ENCODE measurements around the gene WWOX. TPM values are rescaled to one million over a fixed set of nuclear protein-coding genes. Genes with fewer than 3 reads are reported as not detected.

The WWOX gene
- total and polyA plus RNA-seq, 2 donors (not counting 1 experiment from before 2014, with no cell fraction given): 10.5 to 42.3 TPM

DNA sequence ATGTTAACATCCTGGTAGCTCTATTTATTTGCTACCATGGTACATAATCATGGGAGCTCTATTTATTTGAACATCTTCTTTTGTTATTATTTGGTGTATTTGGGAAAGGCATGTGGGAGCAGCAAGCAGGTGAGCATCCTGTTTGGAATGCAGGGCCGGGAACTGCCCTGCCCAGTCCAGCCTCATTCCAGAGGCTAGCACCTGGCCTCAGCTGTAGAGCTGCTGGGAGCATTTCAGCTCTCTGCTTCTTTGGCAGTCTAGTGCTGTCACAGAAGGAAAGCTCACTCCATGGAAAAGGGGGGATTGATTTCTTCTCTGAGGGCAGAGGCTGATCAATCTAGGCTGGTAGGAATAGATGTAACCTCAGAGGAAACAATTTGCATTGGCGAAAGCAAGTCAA, 112.5 kb downstream of the WWOX start:
- H3K27me3 Mint-ChIP-seq: no peaks in the 10 kb centered on the region
- H3K9me3 Mint-ChIP-seq (ENCODE audit: insufficient read depth): no peaks in the 10 kb centered on the region
- H3K4me2 ChIP-seq (replicated peaks; ENCODE audit: low read depth, low read length, poor library complexity, severe bottlenecking): no peak overlapping the region

DNA sequence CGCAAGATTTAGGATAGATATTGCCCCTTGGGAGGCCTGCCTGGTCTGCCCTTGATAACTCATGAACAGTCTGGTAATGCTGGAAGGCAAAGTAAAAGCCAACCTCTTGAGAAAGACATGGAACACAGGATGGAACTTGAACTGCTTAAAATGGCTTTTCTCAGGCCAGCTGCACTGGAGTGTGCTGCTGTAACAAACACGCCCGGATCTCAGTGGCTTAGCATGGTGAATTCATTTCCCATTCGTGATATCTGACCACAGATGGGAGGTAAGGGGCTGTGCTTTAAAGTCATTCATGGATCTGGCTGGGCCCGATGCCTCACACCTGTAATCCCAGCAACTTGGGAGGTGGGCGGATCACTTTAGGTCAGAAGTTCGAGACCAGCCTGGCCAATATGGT, 113.2 kb downstream of the WWOX start:
- no peak overlapping the region for H3K4me2 ChIP-seq (replicated peaks; ENCODE audit: low read depth, low read length, poor library complexity, severe bottlenecking)
- TF ChIP-seq EZH2 (IDR thresholded peaks at IDR 0.05; ENCODE audit: borderline replicate concordance, insufficient read depth, low read depth, low read length, poor library complexity, severe bottlenecking): no peak
- TF ChIP-seq, protein P1, sequence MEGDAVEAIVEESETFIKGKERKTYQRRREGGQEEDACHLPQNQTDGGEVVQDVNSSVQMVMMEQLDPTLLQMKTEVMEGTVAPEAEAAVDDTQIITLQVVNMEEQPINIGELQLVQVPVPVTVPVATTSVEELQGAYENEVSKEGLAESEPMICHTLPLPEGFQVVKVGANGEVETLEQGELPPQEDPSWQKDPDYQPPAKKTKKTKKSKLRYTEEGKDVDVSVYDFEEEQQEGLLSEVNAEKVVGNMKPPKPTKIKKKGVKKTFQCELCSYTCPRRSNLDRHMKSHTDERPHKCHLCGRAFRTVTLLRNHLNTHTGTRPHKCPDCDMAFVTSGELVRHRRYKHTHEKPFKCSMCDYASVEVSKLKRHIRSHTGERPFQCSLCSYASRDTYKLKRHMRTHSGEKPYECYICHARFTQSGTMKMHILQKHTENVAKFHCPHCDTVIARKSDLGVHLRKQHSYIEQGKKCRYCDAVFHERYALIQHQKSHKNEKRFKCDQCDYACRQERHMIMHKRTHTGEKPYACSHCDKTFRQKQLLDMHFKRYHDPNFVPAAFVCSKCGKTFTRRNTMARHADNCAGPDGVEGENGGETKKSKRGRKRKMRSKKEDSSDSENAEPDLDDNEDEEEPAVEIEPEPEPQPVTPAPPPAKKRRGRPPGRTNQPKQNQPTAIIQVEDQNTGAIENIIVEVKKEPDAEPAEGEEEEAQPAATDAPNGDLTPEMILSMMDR (IDR thresholded peaks at IDR 0.05): no peak
- intact Hi-C loops (cut with micrococcal nuclease): no loop called here

More for the DNA sequence above, 112.5 kb downstream of the WWOX start:
- Mint-ChIP-seq H3K27ac (no peak overlapping the region), H3K4me1 (peaks cover 9% of the 10 kb centered on the region), H3K4me3 (no peak overlapping the region)
- Histone ChIP-seq H3K79me2 (ENCODE audit: control insufficient read depth, insufficient read depth, low read length) (no peaks in the 10 kb centered on the region), H3K27ac (ENCODE audit: low read length in 2 of 2) (no peak overlapping the region), H3K9ac (ENCODE audit: low read length) (no peak overlapping the region), H2AFZ (ENCODE audit: insufficient read depth, low read depth, low read length, poor library complexity, severe bottlenecking) (no peak overlapping the region), H3K4me1 (ENCODE audit: control insufficient read depth in 2 of 2, insufficient read depth in 2 of 2, low read length in 2 of 2) (no peaks in the 10 kb centered on the region), H4K20me1 (ENCODE audit: control insufficient read depth, insufficient read depth, low read length, poor library complexity, severe bottlenecking) (no peaks in the 10 kb centered on the region), H3K36me3 (replicated peaks in 1 of 2; ENCODE audit: control extremely low read depth in 1 of 2, control insufficient read depth in 1 of 2, extremely low read depth in 1 of 2, insufficient read depth in 2 of 2, low read length in 1 of 2) (no peaks in the 10 kb centered on the region), H3K9me3 (ENCODE audit: control extremely low read depth in 1 of 3, control insufficient read depth in 2 of 3, insufficient read depth in 1 of 3, low read length in 2 of 3) (peaks cover 0 to 13% (median 0%) of the 10 kb centered on the region in 3 donors), H3K27me3 (replicated peaks in 1 of 4; ENCODE audit: control extremely low read depth in 1 of 4, control insufficient read depth in 3 of 4, insufficient read depth in 4 of 4, low read length in 3 of 4) (no peaks in the 10 kb centered on the region), H3K4me3 (ENCODE audit: control extremely low read depth in 1 of 5, extremely low read depth in 1 of 5, insufficient read depth in 1 of 5, low read depth in 2 of 5, low read length in 4 of 5) (no peak overlapping the region)
- no peak for ATAC-seq (ENCODE audit: low read depth)
- WGBS (ENCODE audit: insufficient coverage): 100% methylated on average over 1 of the region's 2 CpGs
- ChIA-PET POLR2A (no interaction called here), CTCF (no interaction called here)
- intact Hi-C loops (cut with micrococcal nuclease): no loop called here
- DNase-seq: no peak
- TF ChIP-seq EZH2 (IDR thresholded peaks at IDR 0.05; ENCODE audit: borderline replicate concordance, insufficient read depth, low read depth, low read length, poor library complexity, severe bottlenecking): no peak
- TF ChIP-seq, protein P1 (IDR thresholded peaks at IDR 0.05): no peak

More for the DNA sequence above, 113.2 kb downstream of the WWOX start:
- H3K4me3 ChIP-seq (ENCODE audit: control extremely low read depth in 1 of 5, extremely low read depth in 1 of 5, insufficient read depth in 1 of 5, low read depth in 2 of 5, low read length in 4 of 5): no peak overlapping the region
- peaks cover 0 to 13% (median 0%) of the 10 kb centered on the region in 3 donors for H3K9me3 ChIP-seq (ENCODE audit: control extremely low read depth in 1 of 3, control insufficient read depth in 2 of 3, insufficient read depth in 1 of 3, low read length in 2 of 3)
- H3K9ac ChIP-seq (ENCODE audit: low read length): no peak overlapping the region
- Mint-ChIP-seq H3K27ac (no peak overlapping the region), H3K27me3 (no peaks in the 10 kb centered on the region), H3K4me3 (no peak overlapping the region), H3K4me1 (peaks cover 9% of the 10 kb centered on the region), H3K9me3 (ENCODE audit: insufficient read depth) (no peaks in the 10 kb centered on the region)
- H3K4me1 ChIP-seq (ENCODE audit: control insufficient read depth in 2 of 2, insufficient read depth in 2 of 2, low read length in 2 of 2): no peaks in the 10 kb centered on the region
- no peaks in the 10 kb centered on the region for H3K36me3 ChIP-seq (replicated peaks in 1 of 2; ENCODE audit: control extremely low read depth in 1 of 2, control insufficient read depth in 1 of 2, extremely low read depth in 1 of 2, insufficient read depth in 2 of 2, low read length in 1 of 2)
- WGBS (ENCODE audit: insufficient coverage): over 99% methylated on average over 7 of the region's 7 CpGs
- no peak overlapping the region for H2AFZ ChIP-seq (ENCODE audit: insufficient read depth, low read depth, low read length, poor library complexity, severe bottlenecking)
- no peak for ATAC-seq (ENCODE audit: low read depth)
- no peak for DNase-seq
- POLR2A ChIA-PET: no interaction called here
- H3K79me2 ChIP-seq (ENCODE audit: control insufficient read depth, insufficient read depth, low read length): no peaks in the 10 kb centered on the region
- no peaks in the 10 kb centered on the region for H4K20me1 ChIP-seq (ENCODE audit: control insufficient read depth, insufficient read depth, low read length, poor library complexity, severe bottlenecking)
- CTCF ChIA-PET: no interaction called here
- H3K27me3 ChIP-seq (replicated peaks in 1 of 4; ENCODE audit: control extremely low read depth in 1 of 4, control insufficient read depth in 3 of 4, insufficient read depth in 4 of 4, low read length in 3 of 4): no peaks in the 10 kb centered on the region
- H3K27ac ChIP-seq (ENCODE audit: low read length in 2 of 2): no peak overlapping the region
